Osteocyte (in vitro differentiated cells): Measurements from ENCODE around the gene AKAP13. TPM values are rescaled to one million over a fixed set of nuclear protein-coding genes. Genes with fewer than 3 reads are reported as not detected.
A peak's percentile ranks its signal among the peaks of the same experiment; 100 is the strongest.

Source experiments
- DNase-seq: peaks from one replicate; pipeline ENCODE4 v3.0.0; 2021; ENCODE audit warnings: mixed read lengths; ENCODE audit not compliant: unreplicated experiment; ENCODE audit errors: extremely low spot score
- H3K27ac Mint-ChIP-seq: one replicate; pipeline ENCODE4 v1.8.0; 2021; ENCODE audit warnings: mild to moderate bottlenecking, mixed read lengths; ENCODE audit not compliant: unreplicated experiment
- H3K27me3 Mint-ChIP-seq: one replicate; pipeline ENCODE4 v1.8.0; 2021; ENCODE audit warnings: mixed read lengths; ENCODE audit not compliant: unreplicated experiment
- H3K36me3 Mint-ChIP-seq: one replicate; pipeline ENCODE4 v1.8.0; 2021; ENCODE audit warnings: mixed read lengths; ENCODE audit not compliant: unreplicated experiment
- H3K4me1 Mint-ChIP-seq: one replicate; pipeline ENCODE4 v1.8.0; 2021; ENCODE audit warnings: mixed read lengths; ENCODE audit not compliant: unreplicated experiment
- H3K4me3 Mint-ChIP-seq: one replicate; pipeline ENCODE4 v1.8.0; 2021; ENCODE audit warnings: mild to moderate bottlenecking, moderate library complexity, mixed read lengths; ENCODE audit not compliant: unreplicated experiment
- H3K9me3 Mint-ChIP-seq: one replicate; pipeline ENCODE4 v1.8.0; 2021; ENCODE audit warnings: mixed read lengths; ENCODE audit not compliant: unreplicated experiment
- CTCF ChIP-seq: fragments of 200-600 bp; sonication (generic); IDR thresholded peaks from 2 replicates; pipeline ENCODE4 v1.5.0; 2021; ENCODE audit warnings: antibody characterized with exemption, mild to moderate bottlenecking, moderate library complexity
- total RNA-seq: library from RNA; stranded (reverse); gene quantifications from 2 replicates; pipeline ENCODE4 v1.2.1, GENCODE V29; 2021

Gene AKAP13
- total RNA-seq, 1 donor from 2014 or later: 146 TPM

- no peaks in the 10 kb centered on the region for H3K9me3 Mint-ChIP-seq
- H3K4me3 Mint-ChIP-seq: no peak overlapping the region
- TF ChIP-seq CTCF: no peak
- no peak for DNase-seq
- H3K27me3 Mint-ChIP-seq: no peaks in the 10 kb centered on the region
- H3K27ac Mint-ChIP-seq: no peak overlapping the region
- peaks cover 10% of the 10 kb centered on the region for H3K4me1 Mint-ChIP-seq
- H3K36me3 Mint-ChIP-seq: peaks cover 15% of the 10 kb centered on the region
These were observed 226.3 kb downstream of the AKAP13 start for GRCh38 chr15:85606738-85607137.

- no peak for TF ChIP-seq CTCF
These were observed 226.9 kb downstream of the AKAP13 start for GRCh38 chr15:85607141-85607806.

GRCh38 chr15:85607842-85608241 lies 227.4 kb downstream of the AKAP13 start:
- no peak overlapping the region for H3K4me3 Mint-ChIP-seq
- no peak for DNase-seq
- no peaks in the 10 kb centered on the region for H3K27me3 Mint-ChIP-seq
- H3K9me3 Mint-ChIP-seq: no peaks in the 10 kb centered on the region
- H3K36me3 Mint-ChIP-seq: peaks cover 15% of the 10 kb centered on the region
- H3K27ac Mint-ChIP-seq: no peak overlapping the region
- TF ChIP-seq CTCF: no peak
- H3K4me1 Mint-ChIP-seq: peaks cover 10% of the 10 kb centered on the region

More at GRCh38 chr15:85607141-85607806, 226.9 kb downstream of the AKAP13 start:
- H3K27me3 Mint-ChIP-seq: no peaks in the 10 kb centered on the region
- H3K4me1 Mint-ChIP-seq: peaks cover 10% of the 10 kb centered on the region
- no peak overlapping the region for H3K27ac Mint-ChIP-seq
- H3K4me3 Mint-ChIP-seq: no peak overlapping the region
- DNase-seq: no peak
- H3K36me3 Mint-ChIP-seq: peaks cover 15% of the 10 kb centered on the region
- H3K9me3 Mint-ChIP-seq: no peaks in the 10 kb centered on the region

- H3K36me3 Mint-ChIP-seq: peaks cover 8% of the 10 kb centered on the region
- TF ChIP-seq CTCF: no peak
These were observed 229.1 kb downstream of the AKAP13 start for GRCh38 chr15:85609492-85609891.

GRCh38 chr15:85611361-85611760 lies 231.0 kb downstream of the AKAP13 start:
- TF ChIP-seq CTCF: no peak
- no peak overlapping the region for H3K4me3 Mint-ChIP-seq
- peaks cover 29% of the 10 kb centered on the region for H3K4me1 Mint-ChIP-seq
- H3K27me3 Mint-ChIP-seq: no peaks in the 10 kb centered on the region
- H3K27ac Mint-ChIP-seq: peak overlapping the region; percentile 19
- no peaks in the 10 kb centered on the region for H3K9me3 Mint-ChIP-seq
- DNase-seq: no peak
- H3K36me3 Mint-ChIP-seq: peaks cover 5% of the 10 kb centered on the region

More at GRCh38 chr15:85609492-85609891, 229.1 kb downstream of the AKAP13 start:
- no peak overlapping the region for H3K4me3 Mint-ChIP-seq
- DNase-seq: no peak
- no peaks in the 10 kb centered on the region for H3K9me3 Mint-ChIP-seq
- H3K27ac Mint-ChIP-seq: no peak overlapping the region
- no peaks in the 10 kb centered on the region for H3K27me3 Mint-ChIP-seq
- H3K4me1 Mint-ChIP-seq: peaks cover 16% of the 10 kb centered on the region
